GM12878 (cell line): ENCODE measurements around the gene TKTL1. TPM values are rescaled to one million over a fixed set of nuclear protein-coding genes. Genes with fewer than 3 reads are reported as not detected.

Experiments
- CBFB ChIP-seq: IDR thresholded peaks from 2 replicates; pipeline ENCODE4 v1.6.1; 2016; ENCODE audit warnings: antibody characterized with exemption, low read depth
- CREM ChIP-seq: IDR thresholded peaks from 2 replicates; pipeline ENCODE4 v1.6.1; 2014; ENCODE audit warnings: antibody characterized with exemption, low read depth
- EZH2 ChIP-seq: IDR thresholded peaks from 2 replicates; pipeline ENCODE4 v1.6.1; 2012; ENCODE audit warnings: low read depth, mild to moderate bottlenecking, control low read depth, inconsistent platforms, low read length, borderline replicate concordance; ENCODE audit not compliant: control insufficient read depth
- KLF5 ChIP-seq: fragments of 450-650 bp; IDR thresholded peaks from 2 replicates; pipeline ENCODE4 v1.6.1; 2014; ENCODE audit warnings: mild to moderate bottlenecking; ENCODE audit not compliant: partially characterized antibody
- NFYA ChIP-seq: IDR thresholded peaks from 2 replicates; pipeline ENCODE4 v1.6.1; 2011; ENCODE audit warnings: low read depth, mild to moderate bottlenecking, low read length, improper control_type of control experiment, borderline replicate concordance
- NR2C1 ChIP-seq: fragments of 450-650 bp; IDR thresholded peaks from 2 replicates; pipeline ENCODE4 v1.6.1; 2017; ENCODE audit warnings: antibody characterized with exemption, mild to moderate bottlenecking, moderate library complexity
- POLR2AphosphoS2 ChIP-seq: IDR thresholded peaks from 2 replicates; pipeline ENCODE4 v1.6.1; 2011; ENCODE audit warnings: low read depth, mild to moderate bottlenecking, low read length, improper control_type of control experiment, moderate library complexity
- RB1 ChIP-seq: fragments of 450-650 bp; formaldehyde crosslinking; IDR thresholded peaks from 2 replicates; pipeline ENCODE4 v1.6.1; 2017; ENCODE audit warnings: mild to moderate bottlenecking, borderline replicate concordance
- RELA ChIP-seq: fragments of 450-650 bp; IDR thresholded peaks from 2 replicates; pipeline ENCODE4 v1.8.0; 2014; ENCODE audit warnings: borderline replicate concordance; ENCODE audit not compliant: partially characterized antibody
- SMAD5 ChIP-seq: IDR thresholded peaks from 2 replicates; pipeline ENCODE4 v1.6.1; 2016; ENCODE audit warnings: antibody characterized with exemption, low read depth
- TCF3 ChIP-seq: IDR thresholded peaks from 2 replicates; pipeline ENCODE4 v1.6.1; 2012; ENCODE audit warnings: low read depth, mild to moderate bottlenecking, low read length, borderline replicate concordance; ENCODE audit not compliant: insufficient read depth
- polyA plus RNA-seq, 11 experiments: library from polyadenylated mRNA; depleted of rRNA in 4 of 11; unstranded in 6 of 11; stranded (reverse) in 5 of 11; fragments of >200 nt; fragmentation: Nextera tagmentation in 4 of 11; fragmentation: Illumina TruSeq in 1 of 11; extraction: Ambion mirVana in 4 of 11; extraction: Trizol in 1 of 11; gene quantifications; 1 replicate in 1 of 11; 2 replicates in 10 of 11; pipeline versions ENCODE4 v1.2.1 to v1.2.3, GENCODE V29; 2011 to 2016; ENCODE audit warnings: inconsistent platforms in 2 of 11, missing spikeins in 2 of 11, low read depth in 1 of 11
- total RNA-seq, 4 experiments: library from RNA; depleted of rRNA in 3 of 4; stranded (reverse); fragments of >200 nt in 3 of 4; fragmentation: Illumina TruSeq in 1 of 4; extraction: Trizol in 1 of 4; gene quantifications; 2 replicates each; pipeline versions ENCODE4 v1.2.1 to v1.2.3, GENCODE V29; 2013 to 2021
- TF ChIP-seq, protein P1 (sequence below): fragments of 450-650 bp; IDR thresholded peaks from 2 replicates; pipeline ENCODE4 v1.6.1; 2018; ENCODE audit warnings: borderline replicate concordance, mild to moderate bottlenecking; ENCODE audit not compliant: partially characterized antibody

Gene TKTL1
- total and polyA plus RNA-seq, 10 of the 15 experiments (the other 5 are each of a cell fraction or from before 2014, with no cell fraction given), result 0.01 to 0.07 TPM; not detected in 8

DNA sequence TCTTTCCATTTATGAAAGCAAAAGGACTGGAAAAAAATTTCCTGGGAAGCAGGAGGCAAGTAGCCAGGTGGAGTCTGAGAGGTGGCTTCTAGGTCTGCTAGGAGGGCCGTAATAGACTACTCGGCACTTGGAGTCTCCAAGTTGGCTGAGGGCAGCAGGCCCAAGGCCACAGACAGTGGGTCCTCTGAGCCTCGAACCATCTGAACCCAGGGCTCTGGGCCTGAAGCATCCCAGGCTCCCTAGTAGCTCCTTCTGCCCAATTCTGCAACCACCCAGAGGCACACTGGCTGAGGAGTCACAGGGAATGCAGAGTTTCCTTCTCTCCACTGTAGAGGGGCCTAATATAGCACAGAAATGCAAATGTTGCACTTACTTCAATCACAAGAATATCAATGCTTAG, 19.8 kb downstream of the TKTL1 start (continued):
- TF ChIP-seq, protein P1, sequence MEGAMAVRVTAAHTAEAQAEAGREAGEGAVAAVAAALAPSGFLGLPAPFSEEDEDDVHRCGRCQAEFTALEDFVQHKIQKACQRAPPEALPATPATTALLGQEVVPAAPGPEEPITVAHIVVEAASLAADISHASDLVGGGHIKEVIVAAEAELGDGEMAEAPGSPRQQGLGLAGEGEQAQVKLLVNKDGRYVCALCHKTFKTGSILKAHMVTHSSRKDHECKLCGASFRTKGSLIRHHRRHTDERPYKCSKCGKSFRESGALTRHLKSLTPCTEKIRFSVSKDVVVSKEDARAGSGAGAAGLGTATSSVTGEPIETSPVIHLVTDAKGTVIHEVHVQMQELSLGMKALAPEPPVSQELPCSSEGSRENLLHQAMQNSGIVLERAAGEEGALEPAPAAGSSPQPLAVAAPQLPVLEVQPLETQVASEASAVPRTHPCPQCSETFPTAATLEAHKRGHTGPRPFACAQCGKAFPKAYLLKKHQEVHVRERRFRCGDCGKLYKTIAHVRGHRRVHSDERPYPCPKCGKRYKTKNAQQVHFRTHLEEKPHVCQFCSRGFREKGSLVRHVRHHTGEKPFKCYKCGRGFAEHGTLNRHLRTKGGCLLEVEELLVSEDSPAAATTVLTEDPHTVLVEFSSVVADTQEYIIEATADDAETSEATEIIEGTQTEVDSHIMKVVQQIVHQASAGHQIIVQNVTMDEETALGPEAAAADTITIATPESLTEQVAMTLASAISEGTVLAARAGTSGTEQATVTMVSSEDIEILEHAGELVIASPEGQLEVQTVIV, result no peak
- TF ChIP-seq NR2C1 (no peak), CBFB (no peak), RB1 (no peak), EZH2 (no peak), RELA (no peak), TCF3 (no peak), NFYA (no peak), CREM (no peak), KLF5 (no peak), POLR2AphosphoS2 (no peak), SMAD5 (no peak)
- TF ChIP-seq, all 136 proteins: peak for 0
